Testis (tissue), 2 donors: ENCODE data around the gene PDZD4.

Experiments
- POLR2A ChIP-seq: fragments of 450-650 bp; IDR thresholded peaks from one replicate; pipeline ENCODE4 v1.6.1; 2017; ENCODE audit warnings: antibody characterized with exemption, mild to moderate bottlenecking, moderate library complexity
- TF ChIP-seq, protein P1 (sequence below), 3 experiments: fragments of 450-650 bp in 2 of 3; fragments of 200-600 bp in 1 of 3; sonication (generic) in 1 of 3; IDR thresholded peaks; one replicate each; pipeline ENCODE4 v1.5.1; 2016 to 2019; ENCODE audit warnings: antibody characterized with exemption in 3 of 3, mild to moderate bottlenecking in 2 of 3, moderate library complexity in 1 of 3

DNA sequence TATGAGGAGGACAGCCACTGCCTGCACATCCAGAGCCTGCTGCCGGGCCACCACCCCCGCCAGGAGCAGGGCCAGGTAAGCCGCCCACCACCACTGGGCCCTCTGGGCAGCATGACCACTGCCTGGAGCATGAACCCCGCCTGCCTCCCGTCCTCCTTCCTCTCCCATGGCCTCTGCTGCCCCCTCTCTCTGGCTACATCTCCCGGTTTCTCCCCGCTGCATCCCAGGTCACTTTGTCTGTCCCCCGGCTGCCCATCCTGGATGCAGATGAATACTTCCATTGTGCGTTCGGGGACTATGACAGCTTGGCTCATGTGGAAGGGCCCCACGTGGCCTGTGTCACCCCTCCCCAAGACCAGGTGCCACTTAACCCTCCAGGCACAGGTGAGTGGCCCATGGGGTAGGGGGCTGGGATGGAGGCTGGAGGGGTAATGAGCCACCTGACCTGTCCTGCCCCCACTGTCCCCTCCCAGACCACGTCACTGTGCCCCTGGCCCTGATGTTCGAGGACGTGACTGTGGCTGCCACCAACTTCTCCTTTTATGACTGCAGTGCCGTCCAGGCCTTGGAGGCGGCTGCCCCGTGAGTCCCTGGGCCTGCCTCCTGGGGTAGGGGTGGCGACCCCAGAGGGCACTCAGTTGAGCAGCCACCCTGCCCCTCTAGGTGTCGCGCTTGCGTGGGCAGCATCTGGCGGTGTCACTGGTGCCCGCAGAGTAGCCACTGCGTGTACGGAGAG lies 60.3 kb downstream of the PDZD4 start:
- no peak for TF ChIP-seq POLR2A
- TF ChIP-seq, protein P1, sequence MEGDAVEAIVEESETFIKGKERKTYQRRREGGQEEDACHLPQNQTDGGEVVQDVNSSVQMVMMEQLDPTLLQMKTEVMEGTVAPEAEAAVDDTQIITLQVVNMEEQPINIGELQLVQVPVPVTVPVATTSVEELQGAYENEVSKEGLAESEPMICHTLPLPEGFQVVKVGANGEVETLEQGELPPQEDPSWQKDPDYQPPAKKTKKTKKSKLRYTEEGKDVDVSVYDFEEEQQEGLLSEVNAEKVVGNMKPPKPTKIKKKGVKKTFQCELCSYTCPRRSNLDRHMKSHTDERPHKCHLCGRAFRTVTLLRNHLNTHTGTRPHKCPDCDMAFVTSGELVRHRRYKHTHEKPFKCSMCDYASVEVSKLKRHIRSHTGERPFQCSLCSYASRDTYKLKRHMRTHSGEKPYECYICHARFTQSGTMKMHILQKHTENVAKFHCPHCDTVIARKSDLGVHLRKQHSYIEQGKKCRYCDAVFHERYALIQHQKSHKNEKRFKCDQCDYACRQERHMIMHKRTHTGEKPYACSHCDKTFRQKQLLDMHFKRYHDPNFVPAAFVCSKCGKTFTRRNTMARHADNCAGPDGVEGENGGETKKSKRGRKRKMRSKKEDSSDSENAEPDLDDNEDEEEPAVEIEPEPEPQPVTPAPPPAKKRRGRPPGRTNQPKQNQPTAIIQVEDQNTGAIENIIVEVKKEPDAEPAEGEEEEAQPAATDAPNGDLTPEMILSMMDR (IDR thresholded peaks at IDR 0.05) = no peak
